ENCODE measurements around the gene PPP3R1. TPM values are rescaled to one million over a fixed set of nuclear protein-coding genes. Genes with fewer than 3 reads are reported as not detected.

PPP3R1 gene
- total and polyA plus RNA-seq, 2 of the 8 experiments (the other 6 are each of a cell fraction or from before 2014, with no cell fraction given): 9.3 to 85.1 TPM

- no peaks in the 10 kb centered on the region for H3K23me2 ChIP-seq (ENCODE audit: low read depth, low read length)
- H4K8ac ChIP-seq (ENCODE audit: extremely low read depth, insufficient read depth, low read length): no peak overlapping the region
- H3K4me3 ChIP-seq (ENCODE audit: extremely low read depth in 1 of 4, insufficient read depth in 2 of 4, low read depth in 3 of 4, low read length in 4 of 4): no peak overlapping the region
- no peak overlapping the region for H2BK15ac ChIP-seq (ENCODE audit: low read length)
- FAIRE-seq (no peak), DNase-seq (ENCODE audit: low read depth in 1 of 2, low spot score in 2 of 2) (no peak)
- H4K91ac ChIP-seq (replicated peaks; ENCODE audit: insufficient read length, low read length): no peak overlapping the region
- H3K27me3 ChIP-seq (replicated peaks in 1 of 4; ENCODE audit: control insufficient read depth in 3 of 4, extremely low read depth in 1 of 4, insufficient read depth in 3 of 4, low read length in 3 of 4): no peaks in the 10 kb centered on the region
- no peak overlapping the region for H3K4me2 ChIP-seq (ENCODE audit: insufficient read depth in 1 of 2, low read depth in 2 of 2, low read length in 2 of 2)
- no peak overlapping the region for H4K5ac ChIP-seq (ENCODE audit: insufficient read length, low read depth, low read length)
- WGBS, 2 experiments (ENCODE audit: extremely low coverage in 1 of 2, insufficient coverage in 1 of 2, insufficient read length in 1 of 2, insufficient replicate concordance in 2 of 2, low coverage in 1 of 2, low lambda C conversion rate in 2 of 2, missing lambda C conversion rate in 1 of 2): 83% methylated on average over 3 of the region's 3 CpGs; no CpG with 5 or more reads in 1 of the 2 experiments
- no peak overlapping the region for H3K9ac ChIP-seq (replicated peaks in 1 of 4; ENCODE audit: extremely low read depth in 1 of 4, low read depth in 3 of 4, low read length in 3 of 4)
- no peaks in the 10 kb centered on the region; the same call in 1 of the 2 replicates for H3K79me1 ChIP-seq (ENCODE audit: low read depth, low read length)
- no peak overlapping the region for H3K56ac ChIP-seq (replicated peaks; ENCODE audit: insufficient read length, low read depth, low read length)
- peaks cover 6 to 11% of the 10 kb centered on the region in 2 experiments for H4K20me1 ChIP-seq (replicated peaks in 1 of 2; ENCODE audit: control insufficient read depth in 1 of 2, insufficient read depth in 2 of 2, low read length in 2 of 2)
- no peaks in the 10 kb centered on the region; a peak in 1 of 7 replicates for H3K4me1 ChIP-seq (replicated peaks in 1 of 4; ENCODE audit: control insufficient read depth in 3 of 4, insufficient read depth in 4 of 4, low read length in 3 of 4)
- H3K18ac ChIP-seq (ENCODE audit: extremely low read depth, low read length): no peak overlapping the region
- no peak overlapping the region for H2BK12ac ChIP-seq (ENCODE audit: low read depth, low read length)
- peaks cover 0 to 4% (median 0%) of the 10 kb centered on the region in 4 experiments; a peak in 1 of 8 replicates for H3K36me3 ChIP-seq (ENCODE audit: control insufficient read depth in 2 of 4, insufficient read depth in 4 of 4, low read length in 3 of 4)
- no peak overlapping the region for H2BK20ac ChIP-seq (ENCODE audit: low read length)
- no peak overlapping the region for H2AFZ ChIP-seq (ENCODE audit: low read length)
- no peaks in the 10 kb centered on the region for H3K9me3 ChIP-seq (ENCODE audit: insufficient read depth in 2 of 2, low read depth in 1 of 2, low read length in 1 of 2)
- no peak overlapping the region for H3K27ac ChIP-seq (ENCODE audit: low read depth, low read length)
- no peak overlapping the region for H2BK120ac ChIP-seq (replicated peaks; ENCODE audit: low read depth, low read length)
- CTCF ChIA-PET (ENCODE audit: partially characterized antibody): interaction anchor here (0.6 to 1.2 kb wide), 2 partner anchors 10 to 713 kb away, joined by 4 to 5 read pairs; no protein-coding TSS in a partner anchor
- no peak overlapping the region for H3K23ac ChIP-seq (ENCODE audit: insufficient read length)
- TF ChIP-seq NRF1 (IDR thresholded peaks at IDR 0.05; ENCODE audit: low read depth, low read length) (no peak), SRF (IDR thresholded peaks at IDR 0.05; ENCODE audit: low read depth, low read length) (no peak)
- peaks cover 13 to 99% of the 10 kb centered on the region in 2 experiments; a peak in 3 of 4 replicates for H3K79me2 ChIP-seq (ENCODE audit: control insufficient read depth in 1 of 2, insufficient read depth in 2 of 2, low read length in 2 of 2)
- no peak overlapping the region for H2AK5ac ChIP-seq (ENCODE audit: low read depth, low read length)
- H2BK5ac ChIP-seq (ENCODE audit: low read depth, low read length): no peak overlapping the region
- H3K14ac ChIP-seq (ENCODE audit: insufficient read length): no peak overlapping the region
- no peak overlapping the region for H3K4ac ChIP-seq (replicated peaks; ENCODE audit: insufficient read length, low read depth, low read length)
- POLR2A ChIA-PET (ENCODE audit: partially characterized antibody): no interaction called here
Measured at GRCh38 chr2:68217729-68218128, 34.6 kb downstream of the PPP3R1 start.

Data from H1 (cell line).